Smooth muscle cell (in vitro differentiated cells): Measurements from ENCODE around the gene SLC39A1. TPM values are rescaled to one million over a fixed set of nuclear protein-coding genes. Genes with fewer than 3 reads are reported as not detected.

Experiments
- DNase-seq: peaks from one replicate; lab custom pipeline; 2025; ENCODE audit not compliant: unreplicated experiment; lab: John Stamatoyannopoulos, UW
- H2AFZ ChIP-seq: fragments of 200-600 bp; sonication (generic); 2 replicates; pipeline ENCODE4 v1.6.0; 2016; ENCODE audit warnings: antibody characterized with exemption, low read depth, mild to moderate bottlenecking
- H3F3A ChIP-seq: fragments of 200-600 bp; sonication (generic); 2 replicates; pipeline ENCODE4 v1.6.0; 2017; ENCODE audit warnings: antibody characterized with exemption, low read depth
- H3K27ac ChIP-seq: fragments of 200-600 bp; sonication (generic); 2 replicates; pipeline ENCODE4 v1.5.1; 2016; ENCODE audit warnings: low read depth, mild to moderate bottlenecking
- H3K27me3 ChIP-seq: fragments of 200-600 bp; sonication (generic); 2 replicates; pipeline ENCODE4 v1.6.1; 2016; ENCODE audit warnings: low read depth, mild to moderate bottlenecking
- H3K36me3 ChIP-seq: fragments of 200-600 bp; sonication (generic); 2 replicates; pipeline ENCODE4 v1.5.1; 2016; ENCODE audit warnings: low read depth
- H3K4me1 ChIP-seq: fragments of 200-600 bp; sonication (generic); 2 replicates; pipeline ENCODE4 v1.5.1; 2016; ENCODE audit warnings: low read depth
- H3K4me2 ChIP-seq: fragments of 200-600 bp; sonication (generic); 2 replicates; pipeline ENCODE4 v1.6.0; 2016; ENCODE audit warnings: mild to moderate bottlenecking
- H3K4me3 ChIP-seq: fragments of 200-600 bp; sonication (generic); 2 replicates; pipeline ENCODE4 v1.5.1; 2016; ENCODE audit warnings: mild to moderate bottlenecking
- H3K79me2 ChIP-seq: fragments of 200-600 bp; sonication (generic); 2 replicates; pipeline ENCODE4 v1.6.0; 2016; ENCODE audit warnings: low read depth, mild to moderate bottlenecking
- H3K9ac ChIP-seq: fragments of 200-600 bp; sonication (generic); 2 replicates; pipeline ENCODE4 v1.6.0; 2016; ENCODE audit warnings: low read depth
- H3K9me3 ChIP-seq: fragments of 200-600 bp; sonication (generic); replicated peaks from 2 replicates; pipeline ENCODE4 v1.5.1; 2016; ENCODE audit warnings: low read depth
- H4K20me1 ChIP-seq: fragments of 200-600 bp; sonication (generic); 2 replicates; pipeline ENCODE4 v1.6.0; 2016; ENCODE audit warnings: low read depth
- CTCF ChIP-seq: fragments of 200-600 bp; sonication (generic); IDR thresholded peaks from 2 replicates; pipeline ENCODE4 v1.5.1; 2017; ENCODE audit warnings: borderline replicate concordance, mild to moderate bottlenecking, antibody characterized with exemption; ENCODE audit not compliant: insufficient read depth, poor library complexity, severe bottlenecking
- WGBS: methylation state at CpG from one replicate; pipeline ENCODE4 v1.1.7; 2016; ENCODE audit warnings: low lambda C conversion rate; 5-methylcytosine and 5-hydroxymethylcytosine counted together
- polyA plus RNA-seq: library from polyadenylated mRNA; unstranded; fragments of >200 nt; fragmentation: Nextera tagmentation; extraction: Ambion mirVana; gene quantifications from 2 replicates; pipeline ENCODE4 v1.2.1, GENCODE V29; 2016
- total RNA-seq: library from RNA; depleted of rRNA; stranded (reverse); fragments of >200 nt; gene quantifications from 2 replicates; pipeline ENCODE4 v1.2.3, GENCODE V29; 2014

The SLC39A1 gene
- total and polyA plus RNA-seq, 2 experiments from 2014 or later: 104 to 143 TPM

- Histone ChIP-seq H3K79me2 (peaks cover 18% of the 10 kb centered on the region), H3K27me3 (no peaks in the 10 kb centered on the region), H3K4me3 (peak within 1 kb of the TSS; percentile 82), H2AFZ (peak within 1 kb of the TSS; percentile 64), H3K4me1 (peaks cover 8% of the 10 kb centered on the region), H3K9ac (peak within 1 kb of the TSS; percentile 83), H3K4me2 (peak within 1 kb of the TSS; percentile 94), H3K9me3 (no peaks in the 10 kb centered on the region), H3F3A (peaks cover 19% of the 10 kb centered on the region), H3K36me3 (no peaks in the 10 kb centered on the region), H4K20me1 (peaks cover 10% of the 10 kb centered on the region), H3K27ac (peak within 1 kb of the TSS; percentile 56)
- TF ChIP-seq CTCF: no peak
- WGBS: under 1% methylated on average over 75 of the region's 75 CpGs
- peak; percentile 30 for DNase-seq
Observed at GRCh38 chr1:153977250-153978240, 14.2 kb upstream of the SLC39A1 start, which contains the start of gene JTB. TSS of gene JTB (minus strand) at chr1:153977674. CDS start at chr1:153977252, 422 bp downstream.

- no peak for DNase-seq
- peak overlapping the region; percentile 82 for H3K4me3 ChIP-seq
- TF ChIP-seq CTCF: no peak
- 2% methylated on average over 16 of the region's 16 CpGs for WGBS
- H3K27ac ChIP-seq: peak overlapping the region; percentile 56
- peaks cover 10% of the 10 kb centered on the region for H4K20me1 ChIP-seq
- peaks cover 18% of the 10 kb centered on the region for H3K79me2 ChIP-seq
- H3K27me3 ChIP-seq: no peaks in the 10 kb centered on the region
- peak overlapping the region; percentile 83 for H3K9ac ChIP-seq
- H3K4me2 ChIP-seq: peak overlapping the region; percentile 94
- H3K9me3 ChIP-seq: no peaks in the 10 kb centered on the region
- H3F3A ChIP-seq: peaks cover 22% of the 10 kb centered on the region
- peak overlapping the region; percentile 64 for H2AFZ ChIP-seq
- H3K36me3 ChIP-seq: no peaks in the 10 kb centered on the region
- peaks cover 8% of the 10 kb centered on the region for H3K4me1 ChIP-seq
Observed at GRCh38 chr1:153976819-153977249, 13.5 kb upstream of the SLC39A1 start.

GRCh38 chr1:153973525-153973924 lies 10.2 kb upstream of the SLC39A1 start:
- Histone ChIP-seq H3K79me2 (peaks cover 18% of the 10 kb centered on the region), H3K4me1 (peaks cover 8% of the 10 kb centered on the region), H3K4me2 (no peak overlapping the region), H3K9ac (no peak overlapping the region), H2AFZ (no peak overlapping the region), H3F3A (peaks cover 14% of the 10 kb centered on the region), H4K20me1 (peaks cover 10% of the 10 kb centered on the region), H3K4me3 (no peak overlapping the region), H3K27me3 (no peaks in the 10 kb centered on the region), H3K9me3 (no peaks in the 10 kb centered on the region), H3K36me3 (no peaks in the 10 kb centered on the region), H3K27ac (no peak overlapping the region)
- 96% methylated on average over 7 of the region's 7 CpGs for WGBS
- no peak for TF ChIP-seq CTCF
- no peak for DNase-seq
